ENCODE results near the gene ZNF385D.

DNA sequence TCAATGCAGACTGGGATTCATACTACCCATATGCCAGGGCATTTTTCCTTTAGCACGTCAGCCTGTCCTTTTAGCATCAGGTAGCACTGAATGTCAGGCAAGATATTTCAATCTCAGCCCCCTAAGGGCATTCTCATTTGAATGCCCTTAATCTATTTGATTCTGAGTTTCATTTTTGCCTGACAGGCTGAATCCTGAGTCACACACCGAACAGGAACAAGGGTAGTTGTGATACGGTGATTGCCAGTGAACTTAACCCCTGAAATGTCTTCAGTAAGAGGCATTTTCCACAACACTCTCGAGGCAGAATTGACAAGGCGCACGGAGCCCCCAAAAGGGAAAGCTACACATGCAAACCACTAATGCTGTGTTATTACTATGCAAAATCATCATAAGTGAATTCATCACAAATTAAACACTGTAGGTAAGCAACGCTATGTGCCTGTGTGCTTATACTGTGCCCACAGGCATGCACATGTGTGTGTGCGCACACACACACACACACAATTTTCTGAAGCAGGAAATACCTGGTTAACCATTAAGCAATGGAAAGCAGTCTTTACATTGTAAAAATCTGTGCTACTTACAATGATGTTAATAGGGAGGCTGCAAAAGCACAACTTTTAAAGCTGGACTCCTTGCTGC lies 130.4 kb downstream of the ZNF385D start:
- TF ChIP-seq CTCF (IDR thresholded peaks at IDR 0.05; ENCODE audit: borderline replicate concordance, extremely low read depth, low read length, poor library complexity, severe bottlenecking) = no peak
- no peak for TF ChIP-seq EZH2 (IDR thresholded peaks at IDR 0.05; ENCODE audit: borderline replicate concordance, low read depth, low read length, severe bottlenecking)
